H1 (cell line): ENCODE results near the gene CDK10. TPM values are rescaled to one million over a fixed set of nuclear protein-coding genes. Genes with fewer than 3 reads are reported as not detected.

Experiments used
- polyA plus RNA-seq, 7 experiments: library from polyadenylated mRNA; depleted of rRNA in 3 of 7; stranded (reverse) in 5 of 7; unstranded in 2 of 7; fragments of >200 nt in 5 of 7; fragments of 200-250 nt in 2 of 7; gene quantifications; 1 replicate in 5 of 7; 2 replicates in 1 of 7; 4 replicates in 1 of 7; pipeline versions ENCODE4 v1.2.1 to v1.2.3, GENCODE V29; 2011 to 2013; ENCODE audit warnings: missing spikeins in 2 of 7, mixed read lengths in 2 of 7
- total RNA-seq: library from RNA; stranded (reverse); fragmentation: NEBNext Ultra II Directional; extraction: Animal tissue kit (Norgen Biotek cat#: 25700); gene quantifications from 2 replicates; pipeline ENCODE4 v1.2.1, GENCODE V29; 2021

Gene CDK10
- total and polyA plus RNA-seq, 2 of the 8 experiments (the other 6 are each of a cell fraction or from before 2014, with no cell fraction given) = 49.5 to 83.9 TPM

Other genes starting within 250 kb of the CDK10 start
- 136 and 142 TPM in 2 replicates for gene ANKRD11, start 196.1 kb upstream of the CDK10 start, total RNA-seq
- gene ANKRD11, start 196.1 kb upstream of the CDK10 start, polyA plus RNA-seq (2011; rRNA removed) = 46.5 and 75.1 TPM in 2 replicates
- gene SPG7, start 178.3 kb upstream of the CDK10 start, total RNA-seq = 109 and 113 TPM in 2 replicates
- 72.1 and 85.5 TPM in 2 replicates for gene SPG7, start 178.3 kb upstream of the CDK10 start, polyA plus RNA-seq (2011; rRNA removed)
- 2,162 and 2,205 TPM in 2 replicates for gene RPL13, start 126.0 kb upstream of the CDK10 start, total RNA-seq
- 7,384 and 8,839 TPM in 2 replicates for gene RPL13, start 126.0 kb upstream of the CDK10 start, polyA plus RNA-seq (2011; rRNA removed)
- gene CPNE7, start 110.9 kb upstream of the CDK10 start, total RNA-seq = 21.7 and 23.7 TPM in 2 replicates
- 10.0 and 17.2 TPM in 2 replicates for gene CPNE7, start 110.9 kb upstream of the CDK10 start, polyA plus RNA-seq (2011; rRNA removed)
- gene DPEP1, start 73.0 kb upstream of the CDK10 start, total RNA-seq = 2.5 and 3.1 TPM in 2 replicates
- 2.8 and 3.9 TPM in 2 replicates for gene DPEP1, start 73.0 kb upstream of the CDK10 start, polyA plus RNA-seq (2011; rRNA removed)
- gene CHMP1A, start 29.0 kb upstream of the CDK10 start, total RNA-seq = 64.4 and 73.5 TPM in 2 replicates
- gene CHMP1A, start 29.0 kb upstream of the CDK10 start, polyA plus RNA-seq (2011; rRNA removed) = 75.8 and 100 TPM in 2 replicates
- gene SPATA33, start 28.9 kb upstream of the CDK10 start, total RNA-seq = 13.5 and 16.9 TPM in 2 replicates
- 5.4 and 8.4 TPM in 2 replicates for gene SPATA33, start 28.9 kb upstream of the CDK10 start, polyA plus RNA-seq (2011; rRNA removed)
- 12.5 and 12.7 TPM in 2 replicates for gene SPATA2L, start 15.0 kb downstream of the CDK10 start, total RNA-seq
- 9.3 and 17.7 TPM in 2 replicates for gene SPATA2L, start 15.0 kb downstream of the CDK10 start, polyA plus RNA-seq (2011; rRNA removed)
- 5.4 and 5.8 TPM in 2 replicates for gene VPS9D1, start 34.2 kb downstream of the CDK10 start, total RNA-seq
- gene VPS9D1, start 34.2 kb downstream of the CDK10 start, polyA plus RNA-seq (2011; rRNA removed) = 2.9 and 6.0 TPM in 2 replicates
- 9.3 and 9.6 TPM in 2 replicates for gene ZNF276, start 34.8 kb downstream of the CDK10 start, total RNA-seq
- gene ZNF276, start 34.8 kb downstream of the CDK10 start, polyA plus RNA-seq (2011; rRNA removed) = 6.4 and 10.0 TPM in 2 replicates
- gene FANCA, start 130.0 kb downstream of the CDK10 start, total RNA-seq = 78.5 and 85.9 TPM in 2 replicates
- 75.9 and 96.9 TPM in 2 replicates for gene FANCA, start 130.0 kb downstream of the CDK10 start, polyA plus RNA-seq (2011; rRNA removed)
- 12.2 and 15.4 TPM in 2 replicates for gene SPIRE2, start 141.8 kb downstream of the CDK10 start, total RNA-seq
- gene SPIRE2, start 141.8 kb downstream of the CDK10 start, polyA plus RNA-seq (2011; rRNA removed) = 7.4 and 10.2 TPM in 2 replicates
- gene TCF25, start 186.9 kb downstream of the CDK10 start, total RNA-seq = 92.2 and 102 TPM in 2 replicates
- 78.1 and 102 TPM in 2 replicates for gene TCF25, start 186.9 kb downstream of the CDK10 start, polyA plus RNA-seq (2011; rRNA removed)
- 2.0 and 2.2 TPM in 2 replicates for gene MC1R, start 232.2 kb downstream of the CDK10 start, total RNA-seq
- gene MC1R, start 232.2 kb downstream of the CDK10 start, polyA plus RNA-seq (2011; rRNA removed) = 2.9 and 4.3 TPM in 2 replicates
- gene TUBB3, start 236.7 kb downstream of the CDK10 start, total RNA-seq = 275 and 292 TPM in 2 replicates
- gene TUBB3, start 236.7 kb downstream of the CDK10 start, polyA plus RNA-seq (2011; rRNA removed) = 393 and 420 TPM in 2 replicates